H1 (cell line): ENCODE results near the gene STXBP6. TPM values are rescaled to one million over a fixed set of nuclear protein-coding genes. Genes with fewer than 3 reads are reported as not detected.

Experiments used
- CTCF ChIA-PET: fragments of 300-600 bp; sonication (Branson Sonifier 250); formaldehyde crosslinking; loops from one replicate; lab custom pipeline; 2021; ENCODE audit not compliant: partially characterized antibody; lab: Charles Lee
- POLR2A ChIA-PET: fragments of 300-600 bp; sonication (Branson Sonifier 250); formaldehyde crosslinking; loops from one replicate; lab custom pipeline; 2021; ENCODE audit warnings: inconsistent platforms; ENCODE audit not compliant: partially characterized antibody; lab: Charles Lee
- DNase-seq, 2 experiments: peaks; one replicate each; pipeline versions ENCODE4 v3.0.0 to v3.0.0-alpha.2; 2010 to 2022; ENCODE audit warnings: low spot score in 2 of 2, low read depth in 1 of 2, mixed read lengths in 1 of 2
- FAIRE-seq: peaks from 2 replicates; lab custom pipeline; 2011; peaks lifted over from hg19 to GRCh38; lab: Jason Lieb, UNC
- H2AFZ ChIP-seq: 2 replicates; pipeline ENCODE4 v1.8.1; 2012; ENCODE audit warnings: low read length, inconsistent platforms
- H2AK5ac ChIP-seq: 2 replicates; pipeline ENCODE4 v1.6.1; 2013; ENCODE audit warnings: low read depth, low read length
- H2BK120ac ChIP-seq: replicated peaks from 2 replicates; pipeline ENCODE3; 2013; ENCODE audit warnings: low read depth, low read length, inconsistent platforms
- H2BK12ac ChIP-seq: 2 replicates; pipeline ENCODE4 v1.6.1; 2013; ENCODE audit warnings: low read depth, low read length
- H2BK15ac ChIP-seq: 2 replicates; pipeline ENCODE4 v1.6.1; 2013; ENCODE audit warnings: low read length
- H2BK20ac ChIP-seq: 2 replicates; pipeline ENCODE4 v1.6.1; 2013; ENCODE audit warnings: low read length
- H2BK5ac ChIP-seq: 2 replicates; pipeline ENCODE4 v1.6.1; 2013; ENCODE audit warnings: low read depth, low read length
- H3K14ac ChIP-seq: 2 replicates; pipeline ENCODE4 v1.6.1; 2013; ENCODE audit warnings: inconsistent platforms; ENCODE audit not compliant: insufficient read length
- H3K18ac ChIP-seq: 2 replicates; pipeline ENCODE4 v1.6.1; 2013; ENCODE audit warnings: low read length; ENCODE audit errors: extremely low read depth
- H3K23ac ChIP-seq: 2 replicates; pipeline ENCODE4 v1.6.1; 2013; ENCODE audit warnings: inconsistent platforms; ENCODE audit not compliant: insufficient read length
- H3K23me2 ChIP-seq: 2 replicates; pipeline ENCODE4 v1.6.1; 2013; ENCODE audit warnings: low read depth, low read length
- H3K27ac ChIP-seq: 2 replicates; pipeline ENCODE4 v1.6.1; 2011; ENCODE audit warnings: low read depth, low read length, inconsistent platforms
- H3K27me3 ChIP-seq, 4 experiments: replicated peaks in 1 of 4; 1 replicate in 1 of 4; 2 replicates in 3 of 4; pipeline versions ENCODE4 v1.6.1 to v1.8.1; 2011 to 2013; ENCODE audit warnings: low read length in 3 of 4, mild to moderate bottlenecking in 3 of 4, inconsistent platforms in 2 of 4, mixed read lengths in 2 of 4, moderate library complexity in 1 of 4; ENCODE audit not compliant: control insufficient read depth in 3 of 4, insufficient read depth in 3 of 4; ENCODE audit errors: extremely low read depth in 1 of 4
- H3K36me3 ChIP-seq, 4 experiments: 2 replicates each; pipeline versions ENCODE4 v1.6.1 to v1.8.1; 2011 to 2013; ENCODE audit warnings: mild to moderate bottlenecking in 4 of 4, low read length in 3 of 4, moderate library complexity in 2 of 4, control low read depth in 1 of 4, inconsistent platforms in 1 of 4; ENCODE audit not compliant: insufficient read depth in 4 of 4, control insufficient read depth in 2 of 4
- H3K4ac ChIP-seq: replicated peaks from 2 replicates; pipeline ENCODE3; 2013; ENCODE audit warnings: low read length, low read depth, mixed read lengths, inconsistent platforms; ENCODE audit not compliant: insufficient read length
- H3K4me1 ChIP-seq, 4 experiments: replicated peaks in 1 of 4; 1 replicate in 1 of 4; 2 replicates in 3 of 4; pipeline versions ENCODE4 v1.6.1 to v1.8.1; 2011 to 2013; ENCODE audit warnings: low read length in 3 of 4, inconsistent platforms in 2 of 4, mixed read lengths in 1 of 4; ENCODE audit not compliant: insufficient read depth in 4 of 4, control insufficient read depth in 3 of 4
- H3K4me2 ChIP-seq, 2 experiments: 2 replicates each; pipeline versions ENCODE4 v1.6.1 to v1.8.1; 2011 to 2013; ENCODE audit warnings: low read depth in 2 of 2, low read length in 2 of 2, control low read depth in 1 of 2, inconsistent platforms in 1 of 2, mild to moderate bottlenecking in 1 of 2; ENCODE audit not compliant: insufficient read depth in 1 of 2
- H3K4me3 ChIP-seq, 4 experiments: fragments of 200-600, 300-600 bp in 1 of 4; sonication (generic), shearing (Covaris generic), sonication (Bioruptor Twin) in 1 of 4; 2 replicates each; pipeline versions ENCODE4 v1.5.1 to v1.8.1; 2011 to 2016; ENCODE audit warnings: low read length in 4 of 4, low read depth in 3 of 4, control low read depth in 2 of 4, inconsistent platforms in 2 of 4, mild to moderate bottlenecking in 2 of 4, mixed read lengths in 1 of 4, moderate library complexity in 1 of 4; ENCODE audit not compliant: insufficient read depth in 2 of 4; ENCODE audit errors: extremely low read depth in 1 of 4
- H3K56ac ChIP-seq: replicated peaks from 2 replicates; pipeline ENCODE3; 2013; ENCODE audit warnings: low read depth, mild to moderate bottlenecking, mixed read lengths, low read length, inconsistent platforms; ENCODE audit not compliant: insufficient read length
- H3K79me1 ChIP-seq: 2 replicates; pipeline ENCODE4 v1.6.1; 2013; ENCODE audit warnings: low read depth, low read length, control low read depth
- H3K79me2 ChIP-seq, 2 experiments: 2 replicates each; pipeline versions ENCODE4 v1.6.1 to v1.8.1; 2012 to 2013; ENCODE audit warnings: low read length in 2 of 2, mild to moderate bottlenecking in 2 of 2, inconsistent platforms in 1 of 2; ENCODE audit not compliant: insufficient read depth in 2 of 2, control insufficient read depth in 1 of 2
- H3K9ac ChIP-seq, 4 experiments: replicated peaks in 1 of 4; 1 replicate in 1 of 4; 2 replicates in 3 of 4; pipeline versions ENCODE4 v1.6.1 to v1.8.1; 2011 to 2013; ENCODE audit warnings: low read depth in 3 of 4, low read length in 3 of 4, control low read depth in 2 of 4, mild to moderate bottlenecking in 2 of 4, moderate library complexity in 2 of 4, inconsistent platforms in 1 of 4; ENCODE audit errors: extremely low read depth in 1 of 4
- H3K9me3 ChIP-seq, 2 experiments: 2 replicates each; pipeline versions ENCODE4 v1.6.1 to v1.8.1; 2012 to 2013; ENCODE audit warnings: mild to moderate bottlenecking in 2 of 2, moderate library complexity in 2 of 2, control low read depth in 1 of 2, inconsistent platforms in 1 of 2, low read depth in 1 of 2, low read length in 1 of 2, mixed read lengths in 1 of 2; ENCODE audit not compliant: insufficient read depth in 2 of 2
- H4K20me1 ChIP-seq, 2 experiments: replicated peaks in 1 of 2; 2 replicates each; pipeline versions ENCODE3 to v1.8.1; 2011 to 2013; ENCODE audit warnings: inconsistent platforms in 2 of 2, low read length in 2 of 2, mild to moderate bottlenecking in 1 of 2; ENCODE audit not compliant: insufficient read depth in 2 of 2, control insufficient read depth in 1 of 2
- H4K5ac ChIP-seq: 2 replicates; pipeline ENCODE4 v1.6.1; 2013; ENCODE audit warnings: low read length, low read depth, mixed read lengths, inconsistent platforms; ENCODE audit not compliant: insufficient read length
- H4K8ac ChIP-seq: 2 replicates; pipeline ENCODE4 v1.8.0; 2013; ENCODE audit warnings: mild to moderate bottlenecking, moderate library complexity, low read length, inconsistent platforms; ENCODE audit not compliant: insufficient read depth; ENCODE audit errors: extremely low read depth
- H4K91ac ChIP-seq: replicated peaks from 2 replicates; pipeline ENCODE3; 2013; ENCODE audit warnings: low read length, mixed read lengths, inconsistent platforms; ENCODE audit not compliant: insufficient read length
- ATF3 ChIP-seq: IDR thresholded peaks from 2 replicates; pipeline ENCODE4 v1.6.1; 2011; ENCODE audit warnings: low read depth, mild to moderate bottlenecking, low read length; ENCODE audit not compliant: insufficient read depth
- EP300 ChIP-seq, 2 experiments: IDR thresholded peaks; 1 replicate in 1 of 2; 2 replicates in 1 of 2; pipeline ENCODE4 v1.6.1; 2011 to 2012; ENCODE audit warnings: low read depth in 2 of 2, low read length in 2 of 2, mild to moderate bottlenecking in 2 of 2, borderline replicate concordance in 1 of 2, inconsistent platforms in 1 of 2, moderate library complexity in 1 of 2
- EZH2 ChIP-seq: fragments of 200-600 bp; sonication (generic); IDR thresholded peaks from 2 replicates; pipeline ENCODE4 v1.7.1; 2012; ENCODE audit warnings: low read depth, mild to moderate bottlenecking, moderate library complexity, low read length, inconsistent platforms; ENCODE audit not compliant: severe bottlenecking
- PHF8 ChIP-seq: fragments of 200-600 bp; sonication (generic); conservative IDR thresholded peaks from 2 replicates; pipeline ENCODE4 v1.7.1; 2012; ENCODE audit warnings: low read depth, mild to moderate bottlenecking, inconsistent platforms, low read length, moderate library complexity
- POU5F1 ChIP-seq: IDR thresholded peaks from 2 replicates; pipeline ENCODE4 v1.6.1; 2011; ENCODE audit warnings: low read depth, mild to moderate bottlenecking, low read length, moderate library complexity
- SAP30 ChIP-seq: fragments of 300-600 bp; sonication (generic); IDR thresholded peaks from 2 replicates; pipeline ENCODE4 v1.7.1; 2012; ENCODE audit warnings: low read length, moderate library complexity, mild to moderate bottlenecking, inconsistent platforms; ENCODE audit not compliant: insufficient read depth, insufficient replicate concordance
- SP4 ChIP-seq: IDR thresholded peaks from 2 replicates; pipeline ENCODE4 v1.6.1; 2012; ENCODE audit warnings: low read length, inconsistent platforms
- SUZ12 ChIP-seq: fragments of 200-600 bp; sonication (generic); IDR thresholded peaks from 2 replicates; pipeline ENCODE4 v1.6.1; 2012; ENCODE audit warnings: mild to moderate bottlenecking, inconsistent platforms, low read length, moderate library complexity, mixed read lengths
- TEAD4 ChIP-seq: IDR thresholded peaks from 2 replicates; pipeline ENCODE4 v1.6.1; 2012; ENCODE audit warnings: low read depth, low read length, inconsistent platforms, mixed read lengths
- USF2 ChIP-seq: IDR thresholded peaks from 2 replicates; pipeline ENCODE4 v1.6.1; 2011; ENCODE audit warnings: low read length, improper control_type of control experiment
- WGBS, 2 experiments: shearing (Covaris generic) in 1 of 2; methylation state at CpG; one replicate each; pipeline versions ENCODE4 v1.1.6 to v1.1.7; 2013 to 2015; ENCODE audit warnings: low lambda C conversion rate in 2 of 2, mixed read lengths in 2 of 2, inconsistent platforms in 1 of 2, low coverage in 1 of 2, missing lambda C conversion rate in 1 of 2; ENCODE audit not compliant: insufficient replicate concordance in 2 of 2, insufficient coverage in 1 of 2, insufficient read length in 1 of 2; ENCODE audit errors: extremely low coverage in 1 of 2, missing lambda C conversion rate in 1 of 2; 5-methylcytosine and 5-hydroxymethylcytosine counted together
- polyA plus RNA-seq, 7 experiments: library from polyadenylated mRNA; depleted of rRNA in 3 of 7; stranded (reverse) in 5 of 7; unstranded in 2 of 7; fragments of >200 nt in 5 of 7; fragments of 200-250 nt in 2 of 7; gene quantifications; 1 replicate in 5 of 7; 2 replicates in 1 of 7; 4 replicates in 1 of 7; pipeline versions ENCODE4 v1.2.1 to v1.2.3, GENCODE V29; 2011 to 2013; ENCODE audit warnings: missing spikeins in 2 of 7, mixed read lengths in 2 of 7
- total RNA-seq: library from RNA; stranded (reverse); fragmentation: NEBNext Ultra II Directional; extraction: Animal tissue kit (Norgen Biotek cat#: 25700); gene quantifications from 2 replicates; pipeline ENCODE4 v1.2.1, GENCODE V29; 2021

The STXBP6 gene
- total and polyA plus RNA-seq, 2 of the 8 experiments (the other 6 are each of a cell fraction or from before 2014, with no cell fraction given), result 9.4 to 18.1 TPM

GRCh38 chr14:25089496-25089895, 39.5 kb upstream of the STXBP6 start:
- Histone ChIP-seq H2BK5ac (no peak overlapping the region), H3K79me2 (no peaks in the 10 kb centered on the region), H3K9me3 (no peaks in the 10 kb centered on the region), H3K4me3 (no peak overlapping the region), H3K9ac (no peak overlapping the region), H3K56ac (no peak overlapping the region), H3K4ac (no peak overlapping the region), H3K4me2 (no peak overlapping the region), H4K8ac (no peak overlapping the region), H2AK5ac (no peak overlapping the region), H4K5ac (no peak overlapping the region), H3K27me3 (no peaks in the 10 kb centered on the region), H3K4me1 (peaks cover 0 to 5% (median 2%) of the 10 kb centered on the region in 4 experiments; a peak in 1 of 7 replicates), H3K36me3 (no peaks in the 10 kb centered on the region), H4K91ac (no peak overlapping the region), H2AFZ (no peak overlapping the region), H3K23me2 (no peaks in the 10 kb centered on the region), H4K20me1 (no peaks in the 10 kb centered on the region), H3K18ac (no peak overlapping the region), H2BK120ac (no peak overlapping the region), H3K79me1 (no peaks in the 10 kb centered on the region), H2BK15ac (no peak overlapping the region), H3K23ac (no peak overlapping the region), H2BK20ac (no peak overlapping the region), H3K14ac (no peak overlapping the region), H3K27ac (no peak overlapping the region), H2BK12ac (no peak overlapping the region)
- POLR2A ChIA-PET, result interaction anchor here (1.5 kb wide), 1 partner anchor 11 kb away, joined by 3 read pairs; no protein-coding TSS in a partner anchor
- FAIRE-seq, result no peak
- CTCF ChIA-PET, result interaction anchor here (0.6 to 1.4 kb wide), 2 partner anchors 11 to 18 kb away, joined by 3 read pairs; no protein-coding TSS in a partner anchor
- WGBS, 2 experiments, result 94% methylated on average over 1 of the region's 1 CpG; no CpG with 5 or more reads in 1 of the 2 experiments
- no peak for DNase-seq
- TF ChIP-seq ATF3 (no peak), USF2 (no peak), EZH2 (no peak), SAP30 (no peak), SP4 (no peak), PHF8 (no peak), SUZ12 (no peak), TEAD4 (no peak), EP300 (IDR thresholded peaks at IDR 0.05; ENCODE audit: borderline replicate concordance in 1 of 2, low read depth in 2 of 2, low read length in 2 of 2) (no peak), POU5F1 (no peak)
